Esophagus squamous epithelium (tissue), 4 donors: Measurements from ENCODE around the gene CARMIL3.
"Not testable (repeated sequence)": the region's sequence is repeated elsewhere in the genome, so short reads cannot be mapped to it uniquely, and the experiment has no call there.

ENCODE experiments used
- POLR2A ChIP-seq, 4 donors: fragments of 450-650 bp; IDR thresholded peaks; one replicate each; pipeline ENCODE4 v1.6.1; 2017; ENCODE audit warnings: antibody characterized with exemption in 4 of 4, mild to moderate bottlenecking in 4 of 4, moderate library complexity in 3 of 4
- TF ChIP-seq, protein P1 (sequence below), 6 experiments: fragments of 450-650 bp in 4 of 6; fragments of 200-600 bp in 2 of 6; sonication (generic) in 2 of 6; IDR thresholded peaks; one replicate each; pipeline ENCODE4 v1.5.1; 2016 to 2019; ENCODE audit warnings: antibody characterized with exemption in 6 of 6, mild to moderate bottlenecking in 4 of 6, moderate library complexity in 4 of 6

- TF ChIP-seq, protein P1, sequence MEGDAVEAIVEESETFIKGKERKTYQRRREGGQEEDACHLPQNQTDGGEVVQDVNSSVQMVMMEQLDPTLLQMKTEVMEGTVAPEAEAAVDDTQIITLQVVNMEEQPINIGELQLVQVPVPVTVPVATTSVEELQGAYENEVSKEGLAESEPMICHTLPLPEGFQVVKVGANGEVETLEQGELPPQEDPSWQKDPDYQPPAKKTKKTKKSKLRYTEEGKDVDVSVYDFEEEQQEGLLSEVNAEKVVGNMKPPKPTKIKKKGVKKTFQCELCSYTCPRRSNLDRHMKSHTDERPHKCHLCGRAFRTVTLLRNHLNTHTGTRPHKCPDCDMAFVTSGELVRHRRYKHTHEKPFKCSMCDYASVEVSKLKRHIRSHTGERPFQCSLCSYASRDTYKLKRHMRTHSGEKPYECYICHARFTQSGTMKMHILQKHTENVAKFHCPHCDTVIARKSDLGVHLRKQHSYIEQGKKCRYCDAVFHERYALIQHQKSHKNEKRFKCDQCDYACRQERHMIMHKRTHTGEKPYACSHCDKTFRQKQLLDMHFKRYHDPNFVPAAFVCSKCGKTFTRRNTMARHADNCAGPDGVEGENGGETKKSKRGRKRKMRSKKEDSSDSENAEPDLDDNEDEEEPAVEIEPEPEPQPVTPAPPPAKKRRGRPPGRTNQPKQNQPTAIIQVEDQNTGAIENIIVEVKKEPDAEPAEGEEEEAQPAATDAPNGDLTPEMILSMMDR (IDR thresholded peaks at IDR 0.05) = not testable (repeated sequence)
- TF ChIP-seq POLR2A (IDR thresholded peaks at IDR 0.05) = not testable (repeated sequence)
Measured at GRCh38 chr14:24006817-24007652, 44.8 kb upstream of the CARMIL3 start.
